Uterus (tissue), 2 donors: ENCODE data around the gene GALNT15.

Source experiments
- POLR2A ChIP-seq, 2 donors: fragments of 450-650 bp; IDR thresholded peaks; one replicate each; pipeline ENCODE4 v1.6.1; 2016; ENCODE audit warnings: antibody characterized with exemption in 2 of 2, mild to moderate bottlenecking in 1 of 2, moderate library complexity in 1 of 2
- TF ChIP-seq, protein P1 (sequence below), 4 experiments: fragments of 200-600 bp in 2 of 4; fragments of 450-650 bp in 2 of 4; sonication (generic) in 2 of 4; IDR thresholded peaks; one replicate each; pipeline ENCODE4 v1.5.1; 2016 to 2019; ENCODE audit warnings: antibody characterized with exemption in 4 of 4, mild to moderate bottlenecking in 2 of 4, moderate library complexity in 1 of 4

DNA sequence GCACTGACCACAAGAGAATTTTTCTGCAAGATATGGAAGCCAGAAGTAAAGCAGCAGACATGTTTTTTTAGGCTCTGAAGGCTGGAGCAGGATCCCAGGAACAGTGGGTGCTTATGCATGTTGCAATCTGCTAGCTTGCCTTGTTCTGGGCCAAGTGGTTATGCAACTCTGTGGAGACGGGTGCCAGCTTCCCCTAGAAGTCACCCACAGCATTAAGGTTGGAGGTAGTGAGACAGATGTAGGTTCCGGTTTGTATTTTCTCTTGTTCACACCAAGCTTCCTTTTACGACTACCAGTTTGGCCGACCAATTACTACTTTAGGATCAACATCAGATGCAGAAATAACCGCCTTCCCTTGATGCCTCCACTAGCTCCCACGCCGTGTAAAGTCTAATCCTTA is 79.1 kb downstream of the GALNT15 start:
- TF ChIP-seq, protein P1, sequence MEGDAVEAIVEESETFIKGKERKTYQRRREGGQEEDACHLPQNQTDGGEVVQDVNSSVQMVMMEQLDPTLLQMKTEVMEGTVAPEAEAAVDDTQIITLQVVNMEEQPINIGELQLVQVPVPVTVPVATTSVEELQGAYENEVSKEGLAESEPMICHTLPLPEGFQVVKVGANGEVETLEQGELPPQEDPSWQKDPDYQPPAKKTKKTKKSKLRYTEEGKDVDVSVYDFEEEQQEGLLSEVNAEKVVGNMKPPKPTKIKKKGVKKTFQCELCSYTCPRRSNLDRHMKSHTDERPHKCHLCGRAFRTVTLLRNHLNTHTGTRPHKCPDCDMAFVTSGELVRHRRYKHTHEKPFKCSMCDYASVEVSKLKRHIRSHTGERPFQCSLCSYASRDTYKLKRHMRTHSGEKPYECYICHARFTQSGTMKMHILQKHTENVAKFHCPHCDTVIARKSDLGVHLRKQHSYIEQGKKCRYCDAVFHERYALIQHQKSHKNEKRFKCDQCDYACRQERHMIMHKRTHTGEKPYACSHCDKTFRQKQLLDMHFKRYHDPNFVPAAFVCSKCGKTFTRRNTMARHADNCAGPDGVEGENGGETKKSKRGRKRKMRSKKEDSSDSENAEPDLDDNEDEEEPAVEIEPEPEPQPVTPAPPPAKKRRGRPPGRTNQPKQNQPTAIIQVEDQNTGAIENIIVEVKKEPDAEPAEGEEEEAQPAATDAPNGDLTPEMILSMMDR (IDR thresholded peaks at IDR 0.05), result no peak
- TF ChIP-seq POLR2A (IDR thresholded peaks at IDR 0.05), result no peak
